Keratinocyte (primary cell): ENCODE data around the gene TFDP1. TPM values are rescaled to one million over a fixed set of nuclear protein-coding genes. Genes with fewer than 3 reads are reported as not detected.

Experiments
- DNase-seq: peaks from one replicate; pipeline ENCODE4 v3.0.0-alpha.2; 2011; ENCODE audit warnings: low read depth, missing footprints, low spot score
- FAIRE-seq: peaks from 2 replicates; lab custom pipeline; 2011; peaks lifted over from hg19 to GRCh38; lab: Jason Lieb, UNC
- H2AFZ ChIP-seq: 2 replicates; pipeline ENCODE4 v1.6.0; 2012; ENCODE audit warnings: low read length, control low read depth, inconsistent platforms; ENCODE audit not compliant: control insufficient read depth
- H3K27ac ChIP-seq: 2 replicates; pipeline ENCODE4 v1.5.1; 2011; ENCODE audit warnings: low read length; ENCODE audit not compliant: control insufficient read depth, insufficient read depth
- H3K27me3 ChIP-seq: 3 replicates; pipeline ENCODE4 v1.6.0; 2011; ENCODE audit warnings: low read length; ENCODE audit not compliant: control insufficient read depth, insufficient read depth; ENCODE audit errors: extremely low read depth
- H3K36me3 ChIP-seq, 2 experiments: 2 replicates in 1 of 2; 3 replicates in 1 of 2; pipeline ENCODE4 v1.5.1; 2011; ENCODE audit warnings: low read length in 2 of 2, mild to moderate bottlenecking in 1 of 2; ENCODE audit not compliant: control insufficient read depth in 2 of 2, insufficient read depth in 2 of 2; ENCODE audit errors: extremely low read depth in 1 of 2
- H3K4me1 ChIP-seq: 3 replicates; pipeline ENCODE4 v1.5.1; 2011; ENCODE audit warnings: low read length; ENCODE audit not compliant: control insufficient read depth, insufficient read depth; ENCODE audit errors: extremely low read depth
- H3K4me2 ChIP-seq: 3 replicates; pipeline ENCODE4 v1.6.0; 2011; ENCODE audit warnings: low read depth, low read length; ENCODE audit not compliant: control insufficient read depth, insufficient read depth; ENCODE audit errors: extremely low read depth
- H3K4me3 ChIP-seq, 3 experiments: fragments of 200-600 bp in 1 of 3; sonication (generic) in 1 of 3; 2 replicates in 2 of 3; 3 replicates in 1 of 3; pipeline ENCODE4 v1.5.1; 2011 to 2016; ENCODE audit warnings: low read length in 3 of 3, mild to moderate bottlenecking in 3 of 3, control low read depth in 2 of 3, inconsistent platforms in 1 of 3, low read depth in 1 of 3, mixed read lengths in 1 of 3, mixed run types in 1 of 3, moderate library complexity in 1 of 3; ENCODE audit not compliant: control insufficient read depth in 2 of 3, insufficient read depth in 2 of 3; ENCODE audit errors: extremely low read depth in 1 of 3
- H3K79me2 ChIP-seq: 2 replicates; pipeline ENCODE4 v1.6.0; 2012; ENCODE audit warnings: low read length; ENCODE audit not compliant: control insufficient read depth, insufficient read depth
- H3K9ac ChIP-seq: 3 replicates; pipeline ENCODE4 v1.6.0; 2011; ENCODE audit warnings: low read length; ENCODE audit not compliant: control insufficient read depth, insufficient read depth; ENCODE audit errors: extremely low read depth
- H3K9me1 ChIP-seq: 3 replicates; pipeline ENCODE4 v1.6.0; 2011; ENCODE audit warnings: low read length; ENCODE audit not compliant: control insufficient read depth, insufficient read depth; ENCODE audit errors: extremely low read depth
- H3K9me3 ChIP-seq: 2 replicates; pipeline ENCODE4 v1.5.1; 2012; ENCODE audit warnings: low read depth, low read length; ENCODE audit not compliant: control insufficient read depth
- H4K20me1 ChIP-seq: 3 replicates; pipeline ENCODE4 v1.6.0; 2011; ENCODE audit warnings: low read length; ENCODE audit not compliant: control insufficient read depth, insufficient read depth; ENCODE audit errors: extremely low read depth
- CTCF ChIP-seq, 3 experiments: IDR thresholded peaks in 1 of 3; conservative IDR thresholded peaks in 1 of 3; optimal IDR thresholded peaks in 1 of 3; 2 replicates in 2 of 3; 3 replicates in 1 of 3; pipeline versions ENCODE3 to v1.5.1; 2011; ENCODE audit warnings: low read length in 3 of 3, mild to moderate bottlenecking in 3 of 3, moderate library complexity in 2 of 3, control low read depth in 1 of 3, inconsistent platforms in 1 of 3; ENCODE audit not compliant: insufficient read depth in 2 of 3; ENCODE audit errors: extremely low read depth in 1 of 3
- EZH2 ChIP-seq: IDR thresholded peaks from one replicate; pipeline ENCODE4 v1.6.1; 2012; ENCODE audit warnings: inconsistent platforms, mild to moderate bottlenecking, low read length, moderate library complexity
- dilution Hi-C: fragments of 300-500 bp; cut with MboI; formaldehyde crosslinking; loops from one replicate; pipeline ENCODE4 v1.7.0; 2020; ENCODE audit warnings: low sequenced_read_pairs; ENCODE audit not compliant: extremely low pct_ligation_motif_present
- polyA plus RNA-seq, 5 experiments: library from polyadenylated mRNA; depleted of rRNA in 3 of 5; stranded (reverse) in 3 of 5; stranded (forward) in 1 of 5; unstranded in 1 of 5; fragments of >200 nt; gene quantifications; 1 replicate in 1 of 5; 2 replicates in 3 of 5; 3 replicates in 1 of 5; pipeline versions ENCODE4 v1.2.1 to v1.2.3, GENCODE V29; 2011 to 2012; ENCODE audit warnings: missing spikeins in 2 of 5, low read depth in 1 of 5, low replicate concordance in 1 of 5

The TFDP1 gene
- polyA plus RNA-seq, 1 donor (not counting 4 experiments of a cell fraction or from before 2014, with no cell fraction given) = 105 TPM

DNA sequence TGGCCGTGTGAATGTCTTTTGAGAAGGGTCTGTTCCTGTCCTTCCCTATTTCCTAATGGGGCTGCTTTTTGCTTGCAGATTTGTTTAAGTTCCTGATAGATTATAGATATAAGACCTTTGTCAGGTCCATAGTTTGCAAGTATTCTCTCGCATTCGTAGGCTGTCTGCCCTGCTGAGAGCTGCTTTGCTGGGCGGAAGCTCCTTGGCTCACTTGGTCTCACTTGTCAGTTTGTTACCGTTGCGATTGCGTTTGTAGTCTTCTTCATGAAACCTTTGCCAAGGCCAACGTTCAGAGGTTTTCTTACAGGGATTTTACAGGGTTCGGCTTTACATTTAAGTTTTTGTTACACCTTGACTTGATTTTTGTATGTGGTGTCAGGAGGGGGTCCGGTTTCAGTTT is 44.0 kb upstream of the TFDP1 start:
- Histone ChIP-seq H3K4me1 (peaks cover 5% of the 10 kb centered on the region), H2AFZ (no peak overlapping the region), H3K79me2 (peaks cover 30% of the 10 kb centered on the region), H3K9ac (no peak overlapping the region), H3K27me3 (no peaks in the 10 kb centered on the region), H3K4me3 (no peak overlapping the region), H3K27ac (no peak overlapping the region), H3K36me3 (peaks cover 8 to 23% of the 10 kb centered on the region in 2 experiments), H3K4me2 (no peak overlapping the region), H3K9me1 (no peaks in the 10 kb centered on the region), H3K9me3 (no peaks in the 10 kb centered on the region), H4K20me1 (peaks cover 6% of the 10 kb centered on the region)
- FAIRE-seq (no peak), DNase-seq (no peak)
- dilution Hi-C loops = no loop called here
- no peak for TF ChIP-seq EZH2
- no peak for TF ChIP-seq CTCF (optimal IDR thresholded peaks at IDR 0.05 in 1 of 3, IDR thresholded peaks at IDR 0.05 in 1 of 3, conservative IDR thresholded peaks at IDR 0.05 in 1 of 3; ENCODE audit: extremely low read depth in 1 of 3, insufficient read depth in 2 of 3, low read length in 3 of 3)

DNA sequence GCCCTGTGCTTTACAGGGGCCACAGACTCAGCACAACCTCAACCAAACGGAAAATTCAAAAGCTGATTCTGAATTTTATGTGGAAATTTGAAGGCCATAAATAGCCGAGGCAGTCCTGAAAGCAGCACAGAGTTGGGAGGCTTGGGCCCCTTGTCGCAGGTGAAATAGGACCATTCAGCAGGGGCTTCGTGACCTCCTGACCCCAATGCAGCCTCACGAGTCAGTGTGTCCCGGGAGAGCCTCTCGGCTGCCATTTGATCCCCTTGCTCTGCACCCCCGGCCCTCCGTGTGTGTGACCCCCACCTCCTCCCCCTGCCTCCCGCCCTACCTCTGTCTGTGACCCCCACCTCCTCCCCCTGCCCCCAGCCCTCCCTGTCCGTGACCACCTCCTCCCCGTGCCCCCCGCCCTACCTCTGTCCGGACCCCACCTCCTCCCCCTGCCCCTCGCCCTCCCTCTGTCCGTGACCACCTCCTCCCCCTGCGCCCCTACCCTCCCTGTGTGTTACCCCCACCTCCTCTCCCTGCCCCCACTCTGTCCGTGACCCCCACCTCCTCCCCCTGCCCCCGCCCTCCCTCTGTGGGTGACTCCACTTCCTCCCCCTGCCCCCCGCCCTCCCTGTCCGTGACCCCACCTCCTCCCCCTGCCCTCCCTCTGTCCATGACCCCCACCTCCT is 41.7 kb upstream of the TFDP1 start:
- peaks cover 3 to 10% of the 10 kb centered on the region in 2 experiments for H3K36me3 ChIP-seq
- H3K9me3 ChIP-seq = no peaks in the 10 kb centered on the region
- no peaks in the 10 kb centered on the region for H3K27me3 ChIP-seq
- TF ChIP-seq CTCF (optimal IDR thresholded peaks at IDR 0.05 in 1 of 3, IDR thresholded peaks at IDR 0.05 in 1 of 3, conservative IDR thresholded peaks at IDR 0.05 in 1 of 3; ENCODE audit: extremely low read depth in 1 of 3, insufficient read depth in 2 of 3, low read length in 3 of 3) (no peak), EZH2 (no peak)
- peaks cover 5% of the 10 kb centered on the region for H3K4me1 ChIP-seq
- no peak overlapping the region for H3K9ac ChIP-seq
- H3K4me2 ChIP-seq = no peak overlapping the region
- no peak overlapping the region for H2AFZ ChIP-seq
- peaks cover 2% of the 10 kb centered on the region for H4K20me1 ChIP-seq
- FAIRE-seq (no peak), DNase-seq (no peak)
- dilution Hi-C loops = no loop called here
- H3K27ac ChIP-seq = no peak overlapping the region
- no peak overlapping the region for H3K4me3 ChIP-seq
- H3K79me2 ChIP-seq = peaks cover 37% of the 10 kb centered on the region
- H3K9me1 ChIP-seq = no peaks in the 10 kb centered on the region
